MCF 10A (cell line): Measurements from ENCODE around the gene ASB2. TPM values are rescaled to one million over a fixed set of nuclear protein-coding genes. Genes with fewer than 3 reads are reported as not detected.

Experiments used
- BruUV-seq: library from RNA; stranded (reverse); fragments of 400-500 nt; replicated peaks from 2 replicates; lab custom pipeline; 2021; lab: Mats Ljungman, UMichigan
- CTCF ChIA-PET: fragments of 300-600 bp; sonication (Branson Sonifier 250); formaldehyde crosslinking; extraction: SDS; loops from one replicate; lab custom pipeline; 2021; ENCODE audit warnings: antibody characterized with exemption, inconsistent platforms; lab: Yijun Ruan, JAX
- POLR2A ChIA-PET: fragments of 300-600, 350-650 bp; sonication (Branson Sonifier 250); formaldehyde crosslinking; extraction: SDS; loops from one replicate; lab custom pipeline; 2020; ENCODE audit warnings: antibody characterized with exemption, inconsistent platforms; lab: Yijun Ruan, JAX
- DNase-seq: peaks from one replicate; pipeline ENCODE4 v3.0.0-alpha.2; 2018; ENCODE audit not compliant: unreplicated experiment
- H3K27ac Mint-ChIP-seq: one replicate; pipeline ENCODE4 v1.8.0; 2022; ENCODE audit warnings: mild to moderate bottlenecking, low read depth, mixed read lengths; ENCODE audit not compliant: unreplicated experiment
- H3K27me3 Mint-ChIP-seq: one replicate; pipeline ENCODE4 v1.8.0; 2022; ENCODE audit warnings: mixed read lengths; ENCODE audit not compliant: insufficient read depth, unreplicated experiment
- H3K36me3 Mint-ChIP-seq: one replicate; pipeline ENCODE4 v1.8.0; 2022; ENCODE audit warnings: mild to moderate bottlenecking, moderate library complexity, mixed read lengths; ENCODE audit not compliant: insufficient read depth, unreplicated experiment
- H3K4me1 Mint-ChIP-seq: one replicate; pipeline ENCODE4 v1.8.0; 2022; ENCODE audit warnings: mixed read lengths; ENCODE audit not compliant: insufficient read depth, unreplicated experiment
- H3K4me3 Mint-ChIP-seq: one replicate; pipeline ENCODE4 v1.8.0; 2022; ENCODE audit warnings: mild to moderate bottlenecking, moderate library complexity, mixed read lengths; ENCODE audit not compliant: unreplicated experiment
- H3K9me3 Mint-ChIP-seq: one replicate; pipeline ENCODE4 v1.8.0; 2022; ENCODE audit warnings: mixed read lengths; ENCODE audit not compliant: unreplicated experiment
- intact Hi-C: fragments of 100-400 bp; cut with micrococcal nuclease; formaldehyde crosslinking; loops from 2 replicates; pipeline ENCODE4 v1.14.1; 2022
- total RNA-seq: library from RNA; stranded (reverse); gene quantifications from 2 replicates; pipeline ENCODE4 v1.2.3, GENCODE V29; 2022
- TF ChIP-seq, protein P1 (sequence below): fragments of 200-600 bp; IDR thresholded peaks from one replicate; pipeline ENCODE4 v1.8.0; 2022; ENCODE audit warnings: antibody characterized with exemption, mild to moderate bottlenecking; ENCODE audit not compliant: unreplicated experiment

The ASB2 gene
- total RNA-seq, 1 experiment from 2014 or later: not detected

DNA sequence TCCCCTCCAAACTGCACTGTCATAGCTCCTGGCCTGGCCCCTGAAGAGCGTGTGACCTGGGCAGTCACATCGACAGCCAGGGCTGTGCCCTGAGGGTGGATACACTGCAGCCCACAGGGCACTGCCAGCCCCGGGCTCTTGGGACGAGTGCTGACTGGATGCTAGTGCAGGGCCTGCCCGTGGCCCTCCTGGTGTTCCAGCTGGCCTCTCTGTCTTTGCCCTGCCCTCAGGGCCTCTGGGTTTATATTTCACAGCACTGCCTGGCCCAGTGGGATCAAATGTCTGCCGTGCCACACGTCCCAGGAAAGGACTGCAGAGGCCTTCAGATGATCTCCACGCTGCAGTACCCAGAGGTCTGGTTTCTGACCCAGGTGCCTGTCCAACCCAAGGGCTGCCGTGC is 10.6 kb upstream of the ASB2 start:
- ChIA-PET CTCF (interaction anchor here (1.0 kb wide), 1 partner anchor 9 kb away, joined by 3 read pairs; no protein-coding TSS in a partner anchor), POLR2A (no interaction called here)
- no peaks in the 10 kb centered on the region for H3K36me3 Mint-ChIP-seq
- peak; percentile 11 for DNase-seq
- BruUV-seq: no TSS peak
- no peaks in the 10 kb centered on the region for H3K27me3 Mint-ChIP-seq
- TF ChIP-seq, protein P1, sequence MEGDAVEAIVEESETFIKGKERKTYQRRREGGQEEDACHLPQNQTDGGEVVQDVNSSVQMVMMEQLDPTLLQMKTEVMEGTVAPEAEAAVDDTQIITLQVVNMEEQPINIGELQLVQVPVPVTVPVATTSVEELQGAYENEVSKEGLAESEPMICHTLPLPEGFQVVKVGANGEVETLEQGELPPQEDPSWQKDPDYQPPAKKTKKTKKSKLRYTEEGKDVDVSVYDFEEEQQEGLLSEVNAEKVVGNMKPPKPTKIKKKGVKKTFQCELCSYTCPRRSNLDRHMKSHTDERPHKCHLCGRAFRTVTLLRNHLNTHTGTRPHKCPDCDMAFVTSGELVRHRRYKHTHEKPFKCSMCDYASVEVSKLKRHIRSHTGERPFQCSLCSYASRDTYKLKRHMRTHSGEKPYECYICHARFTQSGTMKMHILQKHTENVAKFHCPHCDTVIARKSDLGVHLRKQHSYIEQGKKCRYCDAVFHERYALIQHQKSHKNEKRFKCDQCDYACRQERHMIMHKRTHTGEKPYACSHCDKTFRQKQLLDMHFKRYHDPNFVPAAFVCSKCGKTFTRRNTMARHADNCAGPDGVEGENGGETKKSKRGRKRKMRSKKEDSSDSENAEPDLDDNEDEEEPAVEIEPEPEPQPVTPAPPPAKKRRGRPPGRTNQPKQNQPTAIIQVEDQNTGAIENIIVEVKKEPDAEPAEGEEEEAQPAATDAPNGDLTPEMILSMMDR: no peak
- peaks cover 5% of the 10 kb centered on the region for H3K4me1 Mint-ChIP-seq
- intact Hi-C loops: no loop called here
- no peaks in the 10 kb centered on the region for H3K9me3 Mint-ChIP-seq
- no peak overlapping the region for H3K27ac Mint-ChIP-seq
- H3K4me3 Mint-ChIP-seq: no peak overlapping the region

DNA sequence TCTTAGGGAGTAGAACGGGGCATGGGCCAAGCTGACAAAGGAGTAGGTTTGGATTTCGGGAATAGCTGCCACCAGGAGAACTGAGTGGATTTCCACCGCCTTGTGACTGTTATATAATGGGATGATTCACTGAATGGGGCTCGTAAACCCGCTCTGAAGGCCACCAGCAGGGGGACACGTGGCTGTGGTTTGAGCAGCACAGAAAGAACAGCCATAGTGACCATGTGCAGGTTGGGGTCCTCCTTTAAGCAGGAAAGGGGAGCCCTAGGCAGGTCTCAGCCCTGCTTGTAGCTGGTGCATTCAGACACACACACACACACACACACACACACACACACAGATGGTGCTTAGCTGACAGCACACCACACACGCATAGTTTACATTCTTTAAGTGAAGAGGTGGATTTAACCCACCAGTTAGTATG is 8.6 kb upstream of the ASB2 start:
- intact Hi-C loops: no loop called here
- H3K4me1 Mint-ChIP-seq: peaks cover 5% of the 10 kb centered on the region

DNA sequence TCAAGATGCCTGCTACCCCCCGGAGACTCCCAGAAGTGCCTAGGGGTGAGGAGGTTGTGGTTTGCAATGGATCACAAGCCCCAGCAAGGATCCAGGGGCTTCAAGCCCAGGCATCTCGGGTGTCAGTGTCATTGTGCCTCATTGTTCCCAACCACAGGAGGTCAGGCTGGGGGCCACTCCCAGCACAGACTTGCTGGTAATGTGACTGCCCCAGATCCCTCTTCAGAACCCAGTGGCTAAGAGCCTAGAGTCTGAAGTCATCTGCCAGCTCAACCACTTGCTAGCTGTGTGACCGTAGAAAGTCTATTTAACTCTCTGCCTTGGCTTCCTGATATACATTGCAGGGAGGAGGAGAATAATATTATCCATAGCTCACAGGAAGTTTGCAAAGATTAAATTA is 7.7 kb upstream of the ASB2 start:
- TF ChIP-seq, protein P1: no peak
- Mint-ChIP-seq H3K27me3 (no peaks in the 10 kb centered on the region), H3K9me3 (no peaks in the 10 kb centered on the region), H3K36me3 (no peaks in the 10 kb centered on the region), H3K4me3 (no peak overlapping the region), H3K27ac (no peak overlapping the region), H3K4me1 (peaks cover 5% of the 10 kb centered on the region)
- CTCF ChIA-PET: interaction anchor here (0.6 to 1.5 kb wide), 5 partner anchors 17 to 1015 kb away, joined by 3 to 7 read pairs (median 3); no protein-coding TSS in a partner anchor
- DNase-seq: no peak
- POLR2A ChIA-PET: no interaction called here
- no TSS peak for BruUV-seq
- intact Hi-C loops: no loop called here

More for the DNA sequence above, 8.6 kb upstream of the ASB2 start:
- Mint-ChIP-seq H3K9me3 (no peaks in the 10 kb centered on the region), H3K27ac (no peak overlapping the region), H3K36me3 (no peaks in the 10 kb centered on the region), H3K27me3 (no peaks in the 10 kb centered on the region), H3K4me3 (no peak overlapping the region)
- TF ChIP-seq, protein P1: peak; percentile 12
- BruUV-seq: no TSS peak
- ChIA-PET POLR2A (no interaction called here), CTCF (interaction anchor here (0.6 to 1.4 kb wide), 2 partner anchors 12 to 333 kb away, joined by 4 read pairs; partner anchors contain the start of gene CCDC197)
- peak; percentile 43 for DNase-seq

DNA sequence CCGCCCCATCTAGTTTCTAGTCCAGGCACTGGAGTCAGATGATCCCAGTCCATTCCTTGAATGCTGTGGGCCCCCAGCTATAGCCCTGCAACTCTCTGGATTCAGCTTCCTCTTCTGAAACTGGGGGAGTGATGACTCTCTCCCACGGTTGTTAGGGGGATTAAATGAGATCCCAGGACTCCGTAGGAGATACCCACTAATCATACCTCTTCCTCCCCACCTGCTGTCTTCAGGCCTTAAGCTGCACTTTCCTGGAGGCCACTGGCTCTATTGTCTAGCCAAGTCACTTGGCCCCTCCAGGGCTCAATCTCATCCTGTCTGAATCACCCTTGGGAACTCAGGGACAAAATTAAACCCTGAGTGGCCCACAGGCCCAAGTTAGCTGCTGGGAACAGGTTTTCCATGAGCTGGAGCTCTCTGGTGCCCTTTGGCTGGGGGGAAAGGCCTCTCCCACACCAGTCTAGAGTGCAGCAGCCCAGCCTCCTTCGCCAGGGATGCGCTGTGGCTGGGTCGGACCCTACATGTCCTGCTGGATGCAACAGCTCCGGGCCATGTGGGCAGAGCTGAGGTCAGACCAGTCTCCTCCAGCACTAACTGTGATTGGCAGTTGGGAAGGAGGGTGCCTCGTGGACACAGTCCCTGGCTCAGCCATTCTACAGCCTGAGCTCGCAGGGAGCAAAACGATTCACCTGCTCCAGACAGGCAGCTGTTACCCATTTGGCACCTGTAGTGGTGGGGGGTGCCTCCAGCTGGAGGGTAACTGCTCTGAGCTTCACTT is 6.0 kb upstream of the ASB2 start:
- CTCF ChIA-PET: interaction anchor here (0.8 to 1.4 kb wide), 3 partner anchors 9 to 23 kb away, joined by 3 to 4 read pairs (median 3); no protein-coding TSS in a partner anchor
- BruUV-seq: no TSS peak
- no peaks in the 10 kb centered on the region for H3K36me3 Mint-ChIP-seq

More for the DNA sequence above, 6.0 kb upstream of the ASB2 start:
- H3K4me3 Mint-ChIP-seq: no peak overlapping the region
- no peak overlapping the region for H3K27ac Mint-ChIP-seq
- H3K9me3 Mint-ChIP-seq: no peaks in the 10 kb centered on the region
- POLR2A ChIA-PET: no interaction called here
- intact Hi-C loops: no loop called here
- peaks cover 5% of the 10 kb centered on the region for H3K4me1 Mint-ChIP-seq
- TF ChIP-seq, protein P1: no peak
- DNase-seq: no peak
- H3K27me3 Mint-ChIP-seq: no peaks in the 10 kb centered on the region
